Left hindlimb (tissue), 1 donor: ENCODE measurements around the gene LUM.

ENCODE experiments used
- DNase-seq: peaks from one replicate; pipeline ENCODE4 v3.0.0-alpha.2; 2018

Gene LUM

DNA sequence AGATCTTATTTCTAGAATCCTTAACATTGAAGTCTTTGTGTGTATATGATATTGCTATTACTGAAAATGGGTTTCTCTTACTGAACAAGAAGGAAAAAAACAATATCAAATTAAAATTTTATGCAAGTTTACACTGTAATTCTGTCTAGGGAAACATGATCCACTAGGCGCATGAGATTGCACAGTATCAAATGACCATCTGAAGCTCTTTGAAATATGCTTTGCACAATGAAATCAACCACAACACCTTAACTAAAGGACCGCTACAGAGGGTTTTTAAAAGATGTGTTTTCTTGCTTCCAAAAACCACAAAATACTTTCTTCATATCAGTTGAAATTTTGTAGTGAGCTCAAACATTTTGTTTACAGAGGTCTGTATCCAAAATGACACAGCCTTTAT lies 38.4 kb downstream of the LUM start:
- no peak for DNase-seq

DNA sequence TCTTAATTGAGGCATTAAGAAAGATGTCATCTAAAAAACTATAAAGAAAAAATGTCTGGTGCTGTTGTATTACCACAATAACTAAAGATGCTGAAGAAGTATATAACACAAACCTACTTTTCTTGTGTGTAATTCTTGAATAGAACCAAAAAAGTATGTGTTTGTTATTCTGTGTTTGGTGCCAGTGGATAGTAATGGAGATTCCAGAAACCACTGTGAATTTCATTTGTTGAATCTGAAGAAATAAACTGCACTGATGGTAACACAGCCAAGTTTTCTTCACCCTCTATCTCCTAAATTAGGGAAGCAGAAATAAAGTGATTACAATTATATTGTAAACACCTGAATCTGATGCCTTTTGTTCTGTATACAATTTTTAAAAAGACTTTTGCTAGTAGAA lies 40.4 kb downstream of the LUM start:
- DNase-seq: no peak

DNA sequence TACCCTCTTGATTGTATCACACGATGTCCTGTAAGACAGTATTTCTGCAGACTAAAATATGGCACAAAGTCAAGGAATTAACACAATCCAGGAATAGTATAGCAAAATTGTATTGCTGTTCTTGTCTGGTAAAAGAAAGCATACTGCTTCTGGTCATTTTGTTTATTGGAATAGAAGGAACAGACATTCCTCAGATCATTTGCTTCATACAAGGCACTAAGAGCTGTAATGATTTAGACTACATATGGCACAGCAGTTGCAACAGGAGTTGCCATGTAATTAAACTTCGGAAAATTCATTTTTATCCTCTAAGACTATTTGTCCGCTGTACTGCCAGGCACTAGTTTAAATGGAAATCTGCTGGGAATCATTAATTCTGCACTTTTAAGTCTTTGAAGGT lies 45.9 kb downstream of the LUM start:
- DNase-seq: no peak

DNA sequence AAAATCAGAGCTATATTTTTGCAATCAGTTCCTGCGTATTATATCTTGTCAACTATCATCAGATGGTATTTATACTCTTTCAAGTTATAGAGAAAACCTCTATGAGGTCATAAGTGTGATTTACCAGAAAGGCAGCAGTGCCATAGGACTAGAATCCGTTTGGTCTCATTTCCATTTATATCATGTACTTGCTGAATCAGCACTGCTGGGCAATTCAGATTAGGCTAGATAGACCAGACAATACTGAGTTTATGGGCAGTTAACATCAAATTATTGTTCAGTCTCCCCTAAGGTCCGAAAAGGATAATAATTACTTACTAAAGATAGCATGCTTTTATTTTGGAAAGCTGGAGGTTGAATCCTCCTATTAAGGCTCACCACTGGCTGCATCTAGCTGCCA lies 46.7 kb downstream of the LUM start:
- no peak for DNase-seq

DNA sequence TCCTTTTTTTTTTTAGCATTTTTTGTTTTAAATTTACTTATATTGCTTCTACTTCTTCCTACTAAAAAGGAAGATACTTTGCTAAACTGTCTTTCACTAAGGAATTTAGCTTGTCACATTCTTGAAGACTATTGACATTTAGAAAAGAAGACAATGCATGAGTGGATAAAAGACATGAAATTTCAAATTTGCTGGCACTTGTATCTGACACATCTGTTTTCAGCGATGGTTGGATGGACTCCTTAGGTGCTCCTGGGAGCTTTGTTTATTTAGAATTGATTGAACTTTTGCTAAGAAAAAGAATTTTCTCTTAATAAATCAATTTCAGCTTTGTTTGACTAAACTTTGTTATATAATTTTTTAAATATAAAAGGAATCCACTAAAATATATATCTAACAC lies 50.2 kb downstream of the LUM start:
- no peak for DNase-seq

DNA sequence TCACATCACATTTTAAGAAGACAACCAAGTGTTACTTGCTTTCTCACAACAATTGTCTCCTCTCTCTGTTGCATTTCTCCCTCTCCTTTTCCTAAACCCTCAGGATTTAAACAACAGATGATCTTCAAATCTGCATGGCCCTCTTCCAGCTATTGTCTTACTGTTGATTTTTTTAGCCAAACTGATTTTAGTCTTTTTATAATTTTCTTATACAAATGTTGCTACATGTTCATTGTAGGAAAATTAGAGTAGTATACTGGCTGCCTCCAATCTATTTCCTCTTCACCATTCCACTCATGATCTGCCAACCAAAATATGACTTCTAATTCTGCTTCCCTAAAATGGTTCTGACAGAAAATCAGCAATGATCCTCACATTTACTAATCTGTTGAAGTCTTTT lies 52.1 kb downstream of the LUM start:
- DNase-seq: no peak

DNA sequence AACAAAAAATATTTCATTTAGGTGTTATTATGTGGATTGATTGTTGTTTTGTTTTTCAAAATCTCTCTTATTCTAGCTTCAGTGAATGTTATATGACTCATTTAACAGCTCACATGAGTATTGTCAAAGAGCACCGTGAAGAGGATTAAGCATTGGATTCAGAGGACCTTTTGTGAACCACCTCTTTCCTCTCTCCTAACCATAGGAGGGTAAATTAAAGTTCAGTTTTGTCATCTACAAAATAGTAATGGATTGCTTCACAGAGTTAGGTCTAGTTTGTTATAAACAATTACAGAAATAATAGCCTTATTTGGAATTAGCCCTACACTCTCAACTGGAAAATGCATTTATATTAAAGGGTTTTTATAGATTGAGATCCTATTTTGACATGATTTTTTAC lies 52.5 kb downstream of the LUM start:
- no peak for DNase-seq

DNA sequence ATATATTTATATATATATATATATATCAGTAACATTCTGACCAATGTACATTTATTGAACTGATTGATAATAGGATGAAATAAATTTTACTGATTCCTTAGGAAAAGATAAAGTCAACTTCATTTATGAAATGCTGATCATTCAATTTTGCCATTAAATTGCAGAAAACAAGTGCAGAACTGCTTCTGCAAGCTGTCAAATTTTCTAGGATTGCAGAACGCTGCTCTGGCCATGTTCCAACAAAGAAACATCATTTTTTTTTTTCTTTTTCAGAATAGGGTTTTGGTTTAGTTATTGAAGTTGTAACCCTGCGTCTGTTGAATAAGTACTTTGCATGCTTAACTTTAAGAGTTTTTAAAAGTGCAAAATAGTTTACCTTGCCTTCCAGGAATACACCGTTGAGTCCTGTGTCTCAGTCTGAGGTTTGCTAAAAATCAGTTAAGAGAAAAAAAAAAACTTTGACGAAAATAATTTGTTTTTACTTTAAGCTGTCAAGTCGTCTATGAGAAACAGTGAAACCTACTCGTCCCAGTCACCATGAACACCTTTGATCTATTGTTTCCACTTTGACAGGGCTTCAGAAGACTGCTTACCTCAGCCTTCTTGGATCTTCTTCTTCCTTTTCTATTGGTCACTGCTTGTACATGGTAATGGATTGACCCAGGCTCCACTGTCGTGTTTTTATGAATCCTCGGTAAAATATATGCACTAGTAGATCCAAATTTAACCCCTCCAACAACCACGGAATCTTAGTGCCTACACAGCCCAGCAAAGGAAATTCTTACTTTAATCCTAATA lies 53.7 kb downstream of the LUM start, which contains the start of gene KERA:
Gene KERA (minus strand): TSS at position 657 of the 798 bp plus-strand sequence. CDS start 1,743 bp downstream, outside the sequence.
- no peak for DNase-seq

DNA sequence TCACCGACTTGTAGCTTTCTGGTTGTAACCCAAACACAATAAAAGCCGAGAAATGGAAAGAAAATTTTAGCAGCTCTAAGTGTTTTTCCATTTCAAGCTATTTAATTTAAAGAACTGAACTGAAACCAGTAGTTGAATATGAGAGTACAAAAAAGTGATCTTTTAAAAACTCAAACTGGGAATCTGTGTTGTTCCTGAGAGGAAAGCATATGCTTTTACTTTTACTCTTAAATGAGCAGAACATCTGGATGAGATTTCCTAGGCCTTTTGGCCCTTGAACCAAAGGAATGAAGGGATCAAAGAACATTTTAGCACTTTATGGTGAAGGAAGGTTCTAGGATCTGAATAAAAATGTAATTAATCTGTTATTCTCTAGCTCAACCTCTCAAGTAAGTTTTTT lies 54.8 kb downstream of the LUM start:
- DNase-seq: no peak

DNA sequence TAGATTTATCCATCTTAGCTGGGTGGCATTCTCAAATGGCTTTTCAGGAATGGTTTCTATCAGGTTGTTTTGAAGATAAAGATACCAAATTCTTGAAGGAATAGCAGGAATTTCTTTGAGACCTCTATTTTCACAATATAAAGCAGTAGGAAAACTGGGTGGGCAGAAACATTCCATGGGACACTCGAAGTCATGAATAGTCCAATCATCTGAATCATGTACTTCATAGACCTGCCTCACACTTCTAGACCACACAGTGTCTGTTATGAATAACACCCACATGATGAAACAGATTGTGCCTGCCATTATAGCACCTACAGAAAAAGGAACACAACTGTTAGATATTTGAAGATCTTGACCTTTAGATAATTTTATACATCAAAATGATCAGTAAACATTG lies 55.3 kb downstream of the LUM start:
- no peak for DNase-seq

DNA sequence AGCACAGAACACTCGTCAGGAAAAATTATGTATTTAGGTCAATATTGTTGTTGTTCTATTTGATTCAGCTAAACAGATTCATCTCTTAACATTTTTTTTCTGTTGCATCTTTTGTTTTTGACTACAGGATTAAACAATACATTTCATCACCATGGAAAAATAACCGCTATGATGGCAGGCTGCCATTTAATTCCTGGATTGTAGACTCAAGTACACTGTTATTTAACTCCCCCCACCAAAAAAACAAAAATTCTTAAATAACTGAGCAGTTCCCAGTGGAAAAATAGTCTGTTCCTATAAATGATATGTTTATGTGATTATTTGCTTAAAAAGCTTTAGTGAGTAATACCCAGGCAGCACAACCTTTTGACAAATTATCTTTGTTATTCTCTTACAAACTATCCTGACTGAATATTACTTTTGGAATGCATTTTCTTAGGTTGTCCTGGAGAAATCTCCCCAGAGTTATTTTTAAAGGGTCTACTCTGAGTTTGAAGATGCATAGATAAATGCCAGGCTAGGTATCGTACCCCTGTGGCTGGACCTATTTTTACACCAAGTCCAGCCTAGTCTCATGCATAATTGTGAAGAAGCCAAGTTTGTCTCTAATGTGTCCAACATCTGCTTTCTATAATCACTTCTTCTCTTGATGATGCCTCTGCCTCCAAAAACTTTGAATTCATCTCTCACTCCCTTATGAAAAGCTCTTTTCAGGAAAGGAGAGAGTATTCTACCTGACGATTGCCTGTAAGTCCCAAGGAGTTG lies 57.2 kb downstream of the LUM start:
- DNase-seq: peak; percentile 73
